HG03565 (cell line): ENCODE measurements around the gene EIF2B1.

Experiments used
- ATAC-seq: cut with Tn5 transposase; IDR thresholded peaks from one replicate; pipeline ENCODE4 v1.9.1; 2021; ENCODE audit warnings: mild to moderate bottlenecking, moderate library complexity; ENCODE audit not compliant: unreplicated experiment

The EIF2B1 gene

GRCh38 chr12:123571343-123571813 is 62.1 kb downstream of the EIF2B1 start:
- no peak for ATAC-seq
